GM18867 (cell line): Measurements from ENCODE around the gene NFIB.

Experiments
- ATAC-seq: cut with Tn5 transposase; IDR thresholded peaks from one replicate; pipeline ENCODE4 v1.9.1; 2021; ENCODE audit warnings: mild to moderate bottlenecking, moderate library complexity; ENCODE audit not compliant: unreplicated experiment

The NFIB gene

GRCh38 chr9:14218253-14218652 lies 95.7 kb downstream of the NFIB start:
- no peak for ATAC-seq

- ATAC-seq = no peak
These were observed 97.2 kb downstream of the NFIB start for GRCh38 chr9:14216612-14217194.

GRCh38 chr9:14215614-14216013 lies 98.3 kb downstream of the NFIB start:
- no peak for ATAC-seq

DNA sequence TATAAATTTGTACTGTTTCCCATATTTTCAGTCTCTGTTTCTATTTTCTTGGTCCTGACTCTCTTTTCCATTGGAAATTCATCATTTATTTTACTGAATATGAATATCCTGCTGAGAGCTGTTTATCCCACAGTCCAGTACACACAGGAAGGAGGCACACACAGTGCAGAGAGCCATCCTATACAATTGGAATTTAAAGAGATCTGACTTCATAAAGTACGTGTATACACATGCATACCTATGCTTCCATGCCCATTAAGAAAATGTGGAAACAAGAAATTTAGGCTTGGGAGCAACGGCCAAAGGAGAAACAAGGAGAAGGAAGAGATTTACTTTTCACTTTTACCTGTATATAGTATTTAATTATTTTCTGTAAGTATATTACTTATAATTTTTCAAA lies 99.2 kb downstream of the NFIB start:
- ATAC-seq = no peak

DNA sequence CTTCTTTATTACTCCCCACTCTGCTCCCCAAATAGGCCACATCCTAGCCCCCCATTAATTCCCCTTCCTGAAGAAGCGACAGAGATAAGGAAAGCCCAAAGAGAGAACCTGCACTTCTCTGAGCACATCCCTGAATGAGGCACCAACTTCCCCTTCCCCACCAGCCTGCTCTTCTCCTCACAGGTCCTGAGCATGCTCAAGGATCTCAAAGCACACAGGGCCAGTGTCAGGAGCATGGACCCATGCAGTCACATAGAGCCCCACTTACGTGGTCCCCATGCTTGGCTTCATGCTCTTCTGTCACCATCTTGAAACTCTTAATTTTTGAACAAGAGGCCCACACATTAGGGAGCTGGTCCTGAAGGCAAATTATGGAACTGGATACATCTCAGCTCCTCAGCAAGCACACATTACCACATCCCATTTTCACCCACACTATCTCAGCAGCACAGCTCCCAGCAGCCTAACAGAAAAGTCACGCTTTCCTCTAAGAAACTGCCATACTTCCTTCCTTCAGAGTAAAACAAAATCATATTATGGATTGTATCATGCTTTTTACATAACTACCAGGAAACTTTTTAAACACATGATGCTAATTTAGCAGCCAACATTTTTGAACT lies 99.8 kb downstream of the NFIB start:
- no peak for ATAC-seq

DNA sequence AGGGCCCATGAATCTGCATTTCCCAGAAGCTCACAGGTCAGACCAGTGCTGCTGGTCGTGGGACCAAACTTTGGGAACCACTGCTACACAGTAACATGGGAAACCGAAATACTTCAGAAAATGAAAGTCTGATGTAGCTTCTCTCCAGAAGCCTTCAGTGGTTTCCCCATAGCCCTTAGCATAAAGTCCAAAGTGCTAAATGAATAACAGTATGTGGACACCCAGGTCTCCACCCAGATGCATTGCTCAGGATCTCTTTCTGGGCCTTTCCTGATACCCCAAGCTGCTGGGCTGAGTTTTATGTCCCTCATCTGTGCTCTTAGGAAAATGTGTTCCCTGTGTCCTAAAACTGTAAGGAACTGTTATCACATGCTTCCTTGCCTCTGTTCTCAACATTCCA lies 100.4 kb downstream of the NFIB start:
- no peak for ATAC-seq

- ATAC-seq = no peak
These were observed 101.1 kb downstream of the NFIB start for GRCh38 chr9:14212697-14213420.

- ATAC-seq = no peak
These were observed 101.9 kb downstream of the NFIB start for GRCh38 chr9:14212077-14212476.

GRCh38 chr9:14211564-14211963 lies 102.4 kb downstream of the NFIB start:
- ATAC-seq = no peak

DNA sequence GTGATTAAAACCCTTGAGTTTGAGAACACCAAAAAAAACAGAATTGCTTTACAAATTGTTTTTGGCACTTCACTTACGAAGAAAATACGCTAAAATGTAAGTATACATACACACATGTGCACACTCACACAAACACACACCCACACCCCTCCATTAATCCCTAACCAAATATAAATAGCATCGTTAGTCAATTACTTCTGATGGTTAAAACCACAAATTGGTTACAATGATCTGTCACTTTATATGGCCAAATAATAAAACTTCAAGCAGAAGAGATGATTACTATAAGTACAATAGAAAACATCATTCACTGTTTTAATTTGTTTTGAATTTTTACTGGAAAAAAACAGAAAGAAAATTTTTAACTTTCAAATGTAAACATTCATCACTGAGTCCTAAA lies 103.5 kb downstream of the NFIB start:
- no peak for ATAC-seq

DNA sequence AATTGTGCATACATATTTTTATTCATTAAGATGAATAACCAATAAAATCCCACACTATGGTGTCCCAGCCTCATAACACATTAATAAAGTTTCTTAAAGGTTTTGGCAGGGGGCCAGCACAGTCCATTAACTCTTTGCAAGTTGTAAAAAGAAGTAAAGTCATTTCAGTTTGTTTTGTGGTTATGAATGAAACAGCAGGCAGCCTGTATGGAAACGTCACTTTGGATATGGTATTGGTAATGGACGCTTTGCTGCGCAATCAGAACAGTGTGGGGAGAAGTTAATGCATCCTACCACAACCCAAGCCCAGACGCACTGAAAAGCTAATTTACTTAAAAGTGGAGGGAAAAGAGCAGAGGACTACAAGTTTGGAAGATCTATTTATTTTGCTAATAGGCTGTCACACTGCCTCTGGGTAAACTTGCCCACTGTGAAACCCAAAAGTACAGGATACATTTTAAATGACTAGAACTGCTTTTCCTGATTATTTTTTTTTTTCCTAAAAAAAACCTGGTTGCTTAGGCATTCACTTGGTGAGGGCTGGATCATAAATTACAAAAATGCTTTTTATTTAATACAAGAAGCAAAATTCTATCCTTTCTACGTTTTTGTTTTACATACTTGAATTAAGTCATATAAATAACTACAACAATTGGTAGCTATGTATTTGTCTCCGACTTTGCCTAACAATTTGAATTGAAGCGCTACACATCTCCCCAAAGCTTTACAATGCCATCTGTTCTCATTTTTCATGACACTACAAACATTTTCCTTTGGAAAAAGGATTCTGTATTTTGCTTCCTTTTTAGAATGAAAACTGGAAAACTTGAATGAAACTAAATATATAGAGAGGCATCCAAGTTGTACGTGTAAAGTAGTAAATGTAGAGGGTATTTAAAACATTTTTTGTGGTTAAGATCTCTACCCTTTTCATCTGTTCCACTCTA lies 104.3 kb downstream of the NFIB start:
- no peak for ATAC-seq

DNA sequence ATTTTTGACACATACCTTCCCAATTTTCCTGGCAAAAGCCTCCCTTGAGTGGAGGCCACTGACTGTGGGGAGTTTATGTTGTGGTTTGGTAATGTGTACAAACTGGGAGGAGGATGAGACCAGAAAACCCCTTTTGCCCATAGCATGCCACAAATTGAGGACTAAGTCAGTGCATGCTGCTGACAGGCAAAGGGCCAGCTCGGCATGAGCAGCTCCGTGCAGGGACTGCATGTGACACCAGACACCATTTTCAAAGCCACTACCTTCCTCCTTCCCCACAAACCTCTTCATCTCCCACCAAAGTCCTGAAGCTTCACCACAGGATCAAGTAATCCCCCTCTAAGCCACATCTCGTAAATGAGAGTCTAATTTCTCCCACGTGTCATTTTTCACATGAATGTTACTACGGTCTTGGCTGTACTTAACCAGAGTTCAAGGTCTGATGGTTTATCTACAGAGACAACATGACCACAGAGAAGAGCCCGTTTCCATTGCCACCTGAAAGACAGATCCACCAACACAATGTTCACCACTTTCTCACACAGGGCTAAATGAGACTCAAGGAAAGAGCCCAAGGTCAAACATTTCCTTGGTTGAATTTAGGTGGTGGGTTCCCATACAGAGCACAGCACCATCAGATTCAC lies 106.5 kb downstream of the NFIB start:
- no peak for ATAC-seq

GRCh38 chr9:14205463-14205862 lies 108.5 kb downstream of the NFIB start:
- ATAC-seq = no peak

- ATAC-seq = no peak
These were observed 110.4 kb downstream of the NFIB start for GRCh38 chr9:14203356-14204056.

DNA sequence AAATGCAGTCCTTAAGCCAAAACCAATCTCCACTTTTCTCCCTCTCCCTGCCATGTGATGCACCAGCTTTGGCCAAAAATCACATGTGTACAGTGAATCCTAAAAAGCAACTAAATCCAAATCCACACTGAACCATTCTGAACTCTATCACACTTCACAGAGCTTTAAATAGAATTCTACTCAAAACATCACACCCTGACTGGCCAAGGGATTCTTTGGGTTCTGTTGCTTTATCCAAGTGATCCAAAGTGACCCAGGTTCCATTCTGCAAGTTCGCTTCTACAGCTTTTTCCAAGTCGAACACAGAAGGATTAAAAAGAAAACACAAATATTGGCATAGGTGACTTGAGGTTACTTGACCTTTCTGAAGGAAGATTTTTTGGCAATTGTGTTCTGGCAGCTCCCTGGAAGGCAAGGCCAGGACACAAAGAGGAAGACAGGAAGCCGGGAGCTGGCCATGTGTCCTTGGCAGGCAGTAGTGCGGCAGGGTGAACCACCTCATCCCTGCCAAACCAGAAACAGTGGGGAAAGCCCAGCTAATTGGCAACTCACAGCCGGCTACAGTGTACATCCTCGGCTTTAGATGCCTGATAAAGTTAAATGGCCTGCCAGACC lies 115.0 kb downstream of the NFIB start:
- ATAC-seq = no peak

DNA sequence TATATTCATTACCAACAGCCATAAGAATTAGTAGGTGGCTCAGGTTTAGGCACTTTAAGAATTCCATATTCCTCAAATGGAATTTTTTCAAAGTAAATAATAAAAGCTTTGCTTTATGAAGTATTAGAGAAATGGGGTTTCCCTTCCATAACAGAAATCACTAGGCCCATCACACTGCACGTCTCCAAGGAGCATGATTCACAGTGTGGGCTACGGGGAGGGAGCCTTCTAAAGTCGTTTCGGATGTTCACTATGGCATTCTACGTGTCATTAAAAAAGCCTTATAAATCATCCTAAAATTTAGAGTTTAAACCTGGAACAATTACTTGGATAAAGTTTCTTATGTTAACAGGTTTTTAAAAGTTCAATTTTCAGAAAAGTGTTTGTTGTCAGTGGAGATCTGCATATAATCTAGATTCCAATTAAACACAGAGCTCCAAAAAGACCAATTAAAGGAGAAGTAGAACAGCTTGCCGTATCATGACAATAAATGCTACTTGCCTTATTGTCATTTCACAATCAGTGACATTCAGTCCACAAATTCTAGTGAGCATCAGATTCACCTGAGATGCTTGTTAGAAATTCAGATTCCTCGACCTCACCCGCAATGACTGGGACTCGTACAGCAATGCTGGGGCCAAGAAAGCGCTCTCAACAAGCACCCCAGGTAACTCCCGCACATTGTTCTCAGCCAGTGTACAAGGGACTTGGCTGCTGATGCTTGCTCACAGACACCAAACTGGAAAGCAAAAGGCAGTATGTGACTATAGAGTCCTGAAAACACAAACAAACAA lies 115.7 kb downstream of the NFIB start:
- ATAC-seq = no peak

DNA sequence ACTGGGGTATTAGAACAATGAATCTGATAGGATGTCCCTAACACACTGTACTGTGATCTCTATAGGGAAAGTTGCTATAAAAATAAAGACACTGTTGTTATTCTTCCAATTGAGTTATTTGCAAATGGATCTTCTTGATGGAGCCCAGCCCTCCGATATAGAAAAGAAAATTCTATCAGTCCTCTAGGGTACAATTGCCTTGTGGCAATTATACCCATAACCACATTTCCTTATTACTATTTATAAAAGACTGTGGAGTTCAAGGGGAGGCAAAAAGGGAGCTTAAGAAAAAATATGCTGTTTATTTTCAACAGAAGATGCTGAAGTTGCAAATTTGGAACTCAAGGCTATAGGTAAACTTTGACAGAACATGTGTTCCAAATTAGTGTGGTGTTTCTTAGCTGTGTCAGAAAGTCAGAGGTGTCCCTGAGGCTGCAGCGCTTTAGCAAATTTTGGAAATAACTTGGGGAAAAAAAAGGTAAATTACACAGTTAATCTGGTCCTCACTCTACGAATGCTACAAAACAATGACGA lies 116.5 kb downstream of the NFIB start:
- ATAC-seq = no peak

- ATAC-seq = no peak
These were observed 120.5 kb downstream of the NFIB start for GRCh38 chr9:14193328-14193990.
